NCI-H1694 (cell line): ENCODE results near the gene HEATR1.
"Not testable (repeated sequence)": the region's sequence is repeated elsewhere in the genome, so short reads cannot be mapped to it uniquely, and the experiment has no call there.

ENCODE experiments used
- DNase-seq: peaks from one replicate; lab custom pipeline; 2025; lab: John Stamatoyannopoulos, UW

Gene HEATR1

DNA sequence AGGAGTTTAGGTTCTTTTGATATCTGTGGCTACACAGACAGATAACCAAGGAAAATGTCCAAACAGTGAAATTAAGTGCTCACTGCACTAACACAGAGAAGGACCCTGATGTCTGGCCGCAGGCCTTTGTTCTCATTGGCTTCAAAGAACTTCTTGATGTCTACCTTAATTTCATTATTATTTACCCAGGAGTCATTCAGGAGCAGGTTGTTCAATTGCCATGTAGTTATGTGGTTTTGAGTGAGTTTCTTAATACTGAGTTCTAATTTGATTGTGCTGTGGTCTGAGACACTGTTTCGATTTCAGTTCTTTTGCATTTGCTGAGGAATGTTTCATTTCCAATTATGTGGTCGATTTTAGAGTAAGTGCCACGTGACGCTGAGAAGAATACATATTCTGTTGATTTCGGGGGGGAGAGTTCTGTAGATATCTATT, 95.7 kb downstream of the HEATR1 start:
- DNase-seq: no peak

- DNase-seq: no peak
These were observed 97.2 kb downstream of the HEATR1 start for GRCh38 chr1:236507022-236507700.

- not testable (repeated sequence) for DNase-seq
These were observed 100.0 kb downstream of the HEATR1 start for GRCh38 chr1:236504338-236504737.

DNA sequence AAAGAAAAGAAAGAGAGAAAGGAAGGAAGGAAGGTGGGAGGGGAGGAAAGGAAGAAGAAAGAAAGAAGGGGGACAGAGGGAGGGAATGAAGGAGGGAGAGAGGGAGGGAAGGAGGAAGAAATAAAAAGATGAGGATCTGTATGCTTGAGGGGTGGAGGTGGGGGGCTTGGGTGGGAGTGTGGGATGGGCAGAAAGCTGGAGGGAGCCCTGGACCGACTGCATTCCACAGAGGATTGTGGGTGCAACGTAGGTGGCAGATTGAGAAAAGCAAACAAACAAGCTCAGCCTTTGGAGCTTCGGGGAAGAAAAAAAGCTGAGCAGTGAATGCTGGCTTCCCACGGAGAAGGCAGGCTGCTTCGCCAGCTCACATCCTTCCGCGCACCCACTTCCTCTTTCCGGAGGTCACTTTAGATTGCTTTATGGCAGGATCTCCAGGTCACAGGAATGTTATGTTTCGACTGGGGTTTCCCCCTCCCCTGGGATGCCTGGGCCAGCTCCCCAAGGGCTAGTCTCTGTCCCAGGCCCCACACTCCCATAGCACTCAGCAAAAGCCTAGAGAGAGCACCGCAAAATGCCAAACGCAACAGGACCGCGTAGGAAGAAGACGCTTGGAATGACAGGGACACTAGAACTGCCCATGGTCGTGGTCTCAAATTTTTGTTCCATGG, 101.2 kb downstream of the HEATR1 start:
- DNase-seq: no peak

GRCh38 chr1:236502579-236502971, 101.7 kb downstream of the HEATR1 start:
- no peak for DNase-seq

GRCh38 chr1:236501093-236501492, 103.2 kb downstream of the HEATR1 start:
- DNase-seq: no peak
